HepG2 (cell line): ENCODE measurements around the gene TMEM132D. TPM values are rescaled to one million over a fixed set of nuclear protein-coding genes. Genes with fewer than 3 reads are reported as not detected.
A peak's percentile ranks its signal among the peaks of the same experiment; 100 is the strongest.

ENCODE experiments used
- ATAC-seq: fragments of 200-7000 bp; cut with Tn5 transposase; 3 replicates; pipeline ENCODE4 v1.9.1; 2020; ENCODE audit warnings: mild to moderate bottlenecking, moderate library complexity
- BruUV-seq: library from RNA; stranded (reverse); fragments of 400-500 nt; replicated peaks from 2 replicates; lab custom pipeline; 2021; lab: Mats Ljungman, UMichigan
- CTCF ChIA-PET: fragments of 300-600 bp; formaldehyde crosslinking; extraction: SDS; loops from one replicate; lab custom pipeline; 2021; ENCODE audit warnings: low total read pairs, inconsistent platforms, low intra/inter-chr PET ratio; lab: Yijun Ruan, JAX
- POLR2A ChIA-PET: fragments of 350-600 bp; sonication (Branson Sonifier 250); formaldehyde crosslinking; loops from one replicate; lab custom pipeline; 2020; ENCODE audit warnings: antibody characterized with exemption, inconsistent platforms; lab: Yijun Ruan, JAX
- DNase-seq: peaks from one replicate; pipeline ENCODE4 v3.0.0-alpha.2; 2015; ENCODE audit warnings: low spot score
- FAIRE-seq: peaks from 3 replicates; lab custom pipeline; 2011; peaks lifted over from hg19 to GRCh38; lab: Jason Lieb, UNC
- H2AFZ ChIP-seq: one replicate; pipeline ENCODE4 v1.6.1; 2011; ENCODE audit warnings: low read length, inconsistent platforms
- H3K27ac ChIP-seq: fragments of 300-600 bp; 3 replicates; pipeline ENCODE4 v1.8.0; 2011; ENCODE audit warnings: mixed run types, mild to moderate bottlenecking, mixed read lengths, low read length, inconsistent platforms; ENCODE audit not compliant: insufficient read depth; ENCODE audit errors: extremely low read length
- H3K27me3 ChIP-seq, 2 experiments: fragments of 200-600 bp in 1 of 2; 2 replicates in 1 of 2; 3 replicates in 1 of 2; pipeline versions ENCODE4 v1.6.0 to v1.8.0; 2011; ENCODE audit warnings: low read length in 2 of 2, mild to moderate bottlenecking in 2 of 2, moderate library complexity in 2 of 2, inconsistent platforms in 1 of 2; ENCODE audit not compliant: insufficient read depth in 2 of 2, control insufficient read depth in 1 of 2
- H3K36me3 ChIP-seq, 2 experiments: fragments of 200-600 bp in 1 of 2; replicated peaks in 1 of 2; 2 replicates in 1 of 2; 3 replicates in 1 of 2; pipeline versions ENCODE4 v1.5.1 to v1.8.0; 2011; ENCODE audit warnings: low read length in 2 of 2, inconsistent platforms in 1 of 2; ENCODE audit not compliant: insufficient read depth in 2 of 2, control insufficient read depth in 1 of 2
- H3K4me1 ChIP-seq: 2 replicates; pipeline ENCODE4 v1.5.1; 2012; ENCODE audit warnings: low read length, inconsistent platforms; ENCODE audit not compliant: insufficient read depth
- H3K4me2 ChIP-seq: 2 replicates; pipeline ENCODE4 v1.6.0; 2011; ENCODE audit warnings: low read depth, low read length, inconsistent platforms
- H3K4me3 ChIP-seq, 3 experiments: fragments of 200-600 bp in 1 of 3; sonication (generic), shearing (Covaris generic) in 1 of 3; replicated peaks in 1 of 3; 2 replicates each; pipeline ENCODE4 v1.5.1; 2011 to 2016; ENCODE audit warnings: low read length in 3 of 3, inconsistent platforms in 2 of 3, low read depth in 2 of 3, mild to moderate bottlenecking in 2 of 3, control low read depth in 1 of 3, mixed read lengths in 1 of 3; ENCODE audit not compliant: insufficient read depth in 1 of 3
- H3K79me2 ChIP-seq: one replicate; pipeline ENCODE4 v1.6.1; 2011; ENCODE audit warnings: low read length, inconsistent platforms; ENCODE audit not compliant: insufficient read depth
- H3K9ac ChIP-seq: 2 replicates; pipeline ENCODE4 v1.6.0; 2011; ENCODE audit warnings: mild to moderate bottlenecking, low read depth, low read length, inconsistent platforms; ENCODE audit not compliant: insufficient read depth
- H3K9me3 ChIP-seq: 2 replicates; pipeline ENCODE4 v1.5.1; 2012; ENCODE audit warnings: mild to moderate bottlenecking, low read length
- H4K20me1 ChIP-seq: 2 replicates; pipeline ENCODE4 v1.6.0; 2011; ENCODE audit warnings: inconsistent platforms, mild to moderate bottlenecking, low read length, moderate library complexity; ENCODE audit not compliant: insufficient read depth
- E2F1 ChIP-seq: sonication (generic); formaldehyde crosslinking; IDR thresholded peaks from 2 replicates; pipeline ENCODE4 v1.5.0; 2020; ENCODE audit warnings: missing genetic modification reagents
- MAFF ChIP-seq: IDR thresholded peaks from 2 replicates; pipeline ENCODE4 v1.6.1; 2011; ENCODE audit warnings: low read depth, low read length, improper control_type of control experiment
- MAFK ChIP-seq, 2 experiments: IDR thresholded peaks in 1 of 2; conservative IDR thresholded peaks in 1 of 2; 2 replicates each; pipeline ENCODE4 v1.6.1; 2011; ENCODE audit warnings: improper control_type of control experiment in 2 of 2, low read length in 2 of 2
- ZIK1 ChIP-seq: sonication (generic); formaldehyde crosslinking; IDR thresholded peaks from 2 replicates; pipeline ENCODE4 v1.5.0; 2020; ENCODE audit warnings: mild to moderate bottlenecking, low read depth, missing genetic modification reagents, borderline replicate concordance
- ZNF781 ChIP-seq: sonication (generic); formaldehyde crosslinking; IDR thresholded peaks from 2 replicates; pipeline ENCODE4 v1.5.1; 2020; ENCODE audit warnings: borderline replicate concordance, mild to moderate bottlenecking, missing genetic modification reagents; ENCODE audit errors: not compliant biosample characterization
- WGBS: methylation state at CpG from one replicate; pipeline ENCODE4 v1.1.6; 2017; ENCODE audit warnings: low lambda C conversion rate; 5-methylcytosine and 5-hydroxymethylcytosine counted together
- in situ Hi-C: cut with HindIII; loops from 2 replicates; pipeline ENCODE4 v1.10.0; 2017; ENCODE audit warnings: low pct_unique_long_range_greater_than_20kb; ENCODE audit not compliant: extremely low pct_ligation_motif_present
- intact Hi-C: fragments of 100-400 bp; cut with micrococcal nuclease; formaldehyde crosslinking; loops from one replicate; pipeline ENCODE4 v1.10.0; 2022; ENCODE audit not compliant: unreplicated experiment
- polyA plus RNA-seq, 8 experiments: library from polyadenylated mRNA; depleted of rRNA in 3 of 8; stranded (reverse) in 7 of 8; unstranded in 1 of 8; fragments of >200 nt; fragmentation: Illumina TruSeq in 4 of 8; extraction: Trizol in 4 of 8; gene quantifications; 2 replicates each; pipeline versions ENCODE4 v1.2.1 to v1.2.3, GENCODE V29; 2011 to 2016; ENCODE audit warnings: low read depth in 4 of 8, missing spikeins in 1 of 8, mixed read lengths in 1 of 8; ENCODE audit not compliant: insufficient read depth in 1 of 8
- total RNA-seq, 5 experiments: library from RNA; depleted of rRNA; stranded (reverse); fragments of >200 nt; fragmentation: Illumina TruSeq; extraction: Trizol; gene quantifications; 2 replicates each; pipeline ENCODE4 v1.2.3, GENCODE V29; 2016; ENCODE audit warnings: low read depth in 1 of 5

TMEM132D gene
- total and polyA plus RNA-seq, 2 of the 13 experiments (the other 11 are each of a cell fraction or from before 2014, with no cell fraction given): not detected

DNA sequence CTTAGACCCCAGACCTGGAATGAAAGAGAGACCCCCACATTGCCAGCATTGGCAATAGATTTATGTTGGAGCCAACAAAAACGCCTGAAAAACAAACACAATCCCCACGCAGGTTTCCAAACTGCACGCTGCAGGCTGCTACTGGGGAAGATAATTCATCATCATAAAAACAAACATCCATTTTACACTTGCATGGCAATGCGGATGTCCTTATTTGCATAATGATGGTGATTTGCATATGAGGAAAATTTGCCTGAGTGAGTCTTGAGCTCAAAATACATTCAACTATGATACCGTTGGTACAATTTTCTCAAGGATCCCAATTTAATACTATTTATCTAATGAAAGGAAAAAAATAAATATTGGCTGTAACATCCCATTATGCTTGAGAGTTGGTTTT, 33.6 kb upstream of the TMEM132D start (continued):
- TF ChIP-seq ZIK1 (no peak), ZNF781 (CRISPR knock-in tag) (no peak)
- TF ChIP-seq, all 625 proteins: peak for 0

DNA sequence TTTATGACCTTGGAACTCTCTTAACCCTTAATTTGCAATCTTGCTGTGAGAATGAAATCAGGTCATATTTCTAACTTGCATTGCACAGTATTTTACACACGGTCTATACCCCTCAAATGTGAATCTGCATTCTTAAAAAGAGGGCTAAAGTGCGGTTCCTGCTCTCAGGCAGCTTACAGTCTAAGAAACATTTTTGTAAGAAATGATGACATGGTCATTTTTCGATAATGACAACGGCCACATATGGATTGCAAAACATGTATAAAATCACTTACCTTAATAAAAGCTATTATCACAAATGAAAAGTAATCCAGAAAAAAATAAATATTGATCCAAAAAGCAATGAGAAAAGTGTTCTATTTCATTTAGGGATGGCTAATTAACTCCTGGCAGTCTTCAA, 24.8 kb upstream of the TMEM132D start:
- ATAC-seq (no peak), DNase-seq (no peak), FAIRE-seq (no peak)
- Histone ChIP-seq H2AFZ (no peak overlapping the region), H3K9me3 (no peaks in the 10 kb centered on the region), H3K79me2 (no peaks in the 10 kb centered on the region), H3K4me3 (no peak overlapping the region), H3K27me3 (peaks cover 0 to 3% of the 10 kb centered on the region in 2 experiments; a peak in 1 of 5 replicates), H3K4me1 (no peaks in the 10 kb centered on the region), H4K20me1 (no peaks in the 10 kb centered on the region), H3K36me3 (no peaks in the 10 kb centered on the region), H3K27ac (no peak overlapping the region), H3K4me2 (no peak overlapping the region), H3K9ac (no peak overlapping the region)
- CTCF ChIA-PET: no interaction called here
- WGBS: 29% methylated on average over 4 of the region's 4 CpGs
- peak; percentile 58 to 75 for TF ChIP-seq MAFK (conservative IDR thresholded peaks at IDR 0.05 in 1 of 2, IDR thresholded peaks at IDR 0.05 in 1 of 2; ENCODE audit: low read length in 2 of 2)
- peak; percentile 58 for TF ChIP-seq MAFF
- TF ChIP-seq E2F1 (CRISPR knock-in tag): no peak
- in situ Hi-C loops: no loop called here
- POLR2A ChIA-PET: no interaction called here
- no TSS peak for BruUV-seq
- intact Hi-C loops: no loop called here
